Measurements from ENCODE around the gene TBC1D10B. TPM values are rescaled to one million over a fixed set of nuclear protein-coding genes. Genes with fewer than 3 reads are reported as not detected.

TBC1D10B gene
- 24.5 TPM for total RNA-seq

GRCh38 chr16:30370456-30371247 lies at the start of gene TBC1D10B:
TBC1D10B (minus strand) TSS chr16:30370494; CDS start chr16:30370183, 311 bp downstream.
- H3K4me1 ChIP-seq (ENCODE audit: control insufficient read depth in 3 of 3, insufficient read depth in 3 of 3, low read length in 3 of 3) = peaks cover 38 to 60% (median 48%) of the 10 kb centered on the region in 3 donors
- H3K27ac ChIP-seq (ENCODE audit: low read depth, low read length) = peak within 1 kb of the TSS; percentile 100
- peaks cover under 1 to 5% (median under 1%) of the 10 kb centered on the region in 3 donors for H3K36me3 ChIP-seq (ENCODE audit: control insufficient read depth in 3 of 3, insufficient read depth in 3 of 3, low read length in 3 of 3)
- no peaks in the 10 kb centered on the region for H3K27me3 ChIP-seq (ENCODE audit: control insufficient read depth in 3 of 3, insufficient read depth in 3 of 3, low read length in 3 of 3)
- H3K4me3 ChIP-seq (ENCODE audit: low read length in 3 of 3) = peak within 1 kb of the TSS; percentile 85 to 93 (median 88)
- no peaks in the 10 kb centered on the region for H3K9me3 ChIP-seq (ENCODE audit: control insufficient read depth in 3 of 3, low read length in 3 of 3)
- H3K9ac ChIP-seq (ENCODE audit: low read depth in 1 of 3, low read length in 3 of 3) = peak within 1 kb of the TSS; percentile 88 to 91 (median 89)

- H3K27me3 ChIP-seq (ENCODE audit: control insufficient read depth in 3 of 3, insufficient read depth in 3 of 3, low read length in 3 of 3) = no peaks in the 10 kb centered on the region
- H3K27ac ChIP-seq (ENCODE audit: low read depth, low read length) = peak overlapping the region; percentile 90
- H3K36me3 ChIP-seq (ENCODE audit: control insufficient read depth in 3 of 3, insufficient read depth in 3 of 3, low read length in 3 of 3) = peaks cover under 1 to 19% (median 8%) of the 10 kb centered on the region in 3 donors
- peak overlapping the region; percentile 68 to 90 (median 75) for H3K9ac ChIP-seq (ENCODE audit: low read depth in 1 of 3, low read length in 3 of 3)
- no peaks in the 10 kb centered on the region for H3K9me3 ChIP-seq (ENCODE audit: control insufficient read depth in 3 of 3, low read length in 3 of 3)
- H3K4me1 ChIP-seq (ENCODE audit: control insufficient read depth in 3 of 3, insufficient read depth in 3 of 3, low read length in 3 of 3) = peaks cover 4 to 18% (median 17%) of the 10 kb centered on the region in 3 donors
- H3K4me3 ChIP-seq (ENCODE audit: low read length in 3 of 3) = peak overlapping the region; percentile 59 to 82 (median 81)
Observed at GRCh38 chr16:30418350-30419181, 48.3 kb upstream of the TBC1D10B start.

GRCh38 chr16:30417529-30418349 lies 47.4 kb upstream of the TBC1D10B start:
- H3K36me3 ChIP-seq (ENCODE audit: control insufficient read depth in 3 of 3, insufficient read depth in 3 of 3, low read length in 3 of 3) = peaks cover 0 to 19% (median 4%) of the 10 kb centered on the region in 3 donors
- H3K9me3 ChIP-seq (ENCODE audit: control insufficient read depth in 3 of 3, low read length in 3 of 3) = no peaks in the 10 kb centered on the region
- peak overlapping the region; percentile 59 to 82 (median 81) for H3K4me3 ChIP-seq (ENCODE audit: low read length in 3 of 3)
- H3K9ac ChIP-seq (ENCODE audit: low read depth in 1 of 3, low read length in 3 of 3) = peak overlapping the region; percentile 68 to 90 (median 75)
- H3K27ac ChIP-seq (ENCODE audit: low read depth, low read length) = peak overlapping the region; percentile 90
- H3K27me3 ChIP-seq (ENCODE audit: control insufficient read depth in 3 of 3, insufficient read depth in 3 of 3, low read length in 3 of 3) = no peaks in the 10 kb centered on the region
- H3K4me1 ChIP-seq (ENCODE audit: control insufficient read depth in 3 of 3, insufficient read depth in 3 of 3, low read length in 3 of 3) = peaks cover 4 to 18% (median 17%) of the 10 kb centered on the region in 3 donors

GRCh38 chr16:30416624-30417528 lies 46.6 kb upstream of the TBC1D10B start:
- peak overlapping the region; percentile 36 to 90 (median 68) for H3K9ac ChIP-seq (ENCODE audit: low read depth in 1 of 3, low read length in 3 of 3)
- peak overlapping the region; percentile 59 to 82 (median 81) for H3K4me3 ChIP-seq (ENCODE audit: low read length in 3 of 3)
- H3K27me3 ChIP-seq (ENCODE audit: control insufficient read depth in 3 of 3, insufficient read depth in 3 of 3, low read length in 3 of 3) = no peaks in the 10 kb centered on the region
- peaks cover 4 to 18% (median 17%) of the 10 kb centered on the region in 3 donors for H3K4me1 ChIP-seq (ENCODE audit: control insufficient read depth in 3 of 3, insufficient read depth in 3 of 3, low read length in 3 of 3)
- H3K27ac ChIP-seq (ENCODE audit: low read depth, low read length) = peak overlapping the region; percentile 90
- no peaks in the 10 kb centered on the region for H3K9me3 ChIP-seq (ENCODE audit: control insufficient read depth in 3 of 3, low read length in 3 of 3)
- peaks cover 6 to 21% (median 9%) of the 10 kb centered on the region in 3 donors for H3K36me3 ChIP-seq (ENCODE audit: control insufficient read depth in 3 of 3, insufficient read depth in 3 of 3, low read length in 3 of 3)

- no peaks in the 10 kb centered on the region for H3K27me3 ChIP-seq (ENCODE audit: control insufficient read depth in 3 of 3, insufficient read depth in 3 of 3, low read length in 3 of 3)
- H3K36me3 ChIP-seq (ENCODE audit: control insufficient read depth in 3 of 3, insufficient read depth in 3 of 3, low read length in 3 of 3) = peaks cover 11 to 24% (median 13%) of the 10 kb centered on the region in 3 donors
- H3K4me3 ChIP-seq (ENCODE audit: low read length in 3 of 3) = no peak overlapping the region
- H3K9me3 ChIP-seq (ENCODE audit: control insufficient read depth in 3 of 3, low read length in 3 of 3) = no peaks in the 10 kb centered on the region
- peaks cover 4 to 18% (median 17%) of the 10 kb centered on the region in 3 donors for H3K4me1 ChIP-seq (ENCODE audit: control insufficient read depth in 3 of 3, insufficient read depth in 3 of 3, low read length in 3 of 3)
- no peak overlapping the region for H3K9ac ChIP-seq (ENCODE audit: low read depth in 1 of 3, low read length in 3 of 3)
- no peak overlapping the region for H3K27ac ChIP-seq (ENCODE audit: low read depth, low read length)
Observed at GRCh38 chr16:30416047-30416603, 45.8 kb upstream of the TBC1D10B start.

- Histone ChIP-seq H3K4me3 (ENCODE audit: low read length in 3 of 3) (no peak overlapping the region), H3K36me3 (ENCODE audit: control insufficient read depth in 3 of 3, insufficient read depth in 3 of 3, low read length in 3 of 3) (peaks cover 13 to 18% (median 13%) of the 10 kb centered on the region in 3 donors), H3K27ac (ENCODE audit: low read depth, low read length) (peak overlapping the region; percentile 36), H3K9me3 (ENCODE audit: control insufficient read depth in 3 of 3, low read length in 3 of 3) (no peaks in the 10 kb centered on the region), H3K27me3 (ENCODE audit: control insufficient read depth in 3 of 3, insufficient read depth in 3 of 3, low read length in 3 of 3) (no peaks in the 10 kb centered on the region), H3K9ac (ENCODE audit: low read depth in 1 of 3, low read length in 3 of 3) (peak overlapping the region in 1 of 3 donors; percentile 33), H3K4me1 (ENCODE audit: control insufficient read depth in 3 of 3, insufficient read depth in 3 of 3, low read length in 3 of 3) (peaks cover 10 to 25% (median 23%) of the 10 kb centered on the region in 3 donors)
Observed at GRCh38 chr16:30414159-30414558, 43.9 kb upstream of the TBC1D10B start.

- Histone ChIP-seq H3K9ac (ENCODE audit: low read depth in 1 of 3, low read length in 3 of 3) (peak overlapping the region in 1 of 3 donors; percentile 33), H3K27me3 (ENCODE audit: control insufficient read depth in 3 of 3, insufficient read depth in 3 of 3, low read length in 3 of 3) (no peaks in the 10 kb centered on the region), H3K27ac (ENCODE audit: low read depth, low read length) (no peak overlapping the region), H3K36me3 (ENCODE audit: control insufficient read depth in 3 of 3, insufficient read depth in 3 of 3, low read length in 3 of 3) (peaks cover 13 to 20% (median 13%) of the 10 kb centered on the region in 3 donors), H3K4me1 (ENCODE audit: control insufficient read depth in 3 of 3, insufficient read depth in 3 of 3, low read length in 3 of 3) (peaks cover 16 to 29% (median 25%) of the 10 kb centered on the region in 3 donors), H3K9me3 (ENCODE audit: control insufficient read depth in 3 of 3, low read length in 3 of 3) (no peaks in the 10 kb centered on the region), H3K4me3 (ENCODE audit: low read length in 3 of 3) (no peak overlapping the region)
Observed at GRCh38 chr16:30413112-30413806, 43.0 kb upstream of the TBC1D10B start.
